ENCODE data around the gene DNAH14. TPM values are rescaled to one million over a fixed set of nuclear protein-coding genes. Genes with fewer than 3 reads are reported as not detected.

The DNAH14 gene
- total and polyA plus RNA-seq, 9 of the 15 experiments (the other 6 are each of a cell fraction or from before 2014, with no cell fraction given) = 58.4 to 142 (median 98.4) TPM

DNA sequence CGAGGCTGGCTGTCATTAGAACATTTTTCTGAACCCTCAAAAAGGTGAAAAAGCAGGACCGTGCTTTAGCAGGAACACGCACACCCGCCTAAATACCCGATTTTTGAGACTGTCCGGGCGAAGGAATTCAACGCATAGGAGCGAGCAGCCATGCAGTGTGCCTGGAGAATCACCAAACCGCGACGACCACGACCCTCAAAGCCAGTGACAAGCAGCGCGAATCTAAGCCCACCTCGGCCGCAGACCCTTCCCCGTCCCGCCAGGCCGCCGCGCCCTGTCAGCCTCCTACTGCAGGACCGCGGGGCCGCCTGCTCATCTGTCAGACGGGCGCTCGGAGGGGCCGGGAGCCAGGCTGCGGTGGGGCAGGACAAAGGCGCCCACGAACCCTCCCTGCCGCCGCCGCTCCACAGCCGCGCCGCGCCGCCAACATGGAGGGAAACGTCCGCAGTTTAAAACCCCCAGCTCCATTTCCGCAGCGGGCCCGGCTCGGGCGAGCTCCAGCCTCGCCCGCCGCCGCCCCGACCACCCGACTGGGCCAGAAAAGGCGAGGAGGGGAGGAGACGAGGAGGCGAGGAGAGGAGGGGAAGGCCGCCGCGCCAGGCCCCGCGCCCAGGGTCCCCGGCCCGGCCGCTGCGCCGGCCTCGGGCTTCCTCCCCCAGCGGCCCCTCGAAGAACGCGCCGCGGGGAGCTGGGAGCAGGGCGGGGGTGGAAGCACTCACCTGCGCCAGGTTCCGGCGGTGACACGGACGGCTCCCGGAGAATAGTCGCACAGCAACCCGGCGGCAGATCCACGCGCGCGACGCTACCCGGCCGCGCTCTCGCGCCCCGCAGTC is 498.0 kb downstream of the DNAH14 start, which contains the start of gene LBR (continued):
- no peak for TF ChIP-seq REST (IDR thresholded peaks at IDR 0.05; ENCODE audit: borderline replicate concordance)
- 0 out of 2 replicates have a peak, but pooled peaks have one; percentile 50 for TF ChIP-seq REST (CRISPR knock-in tag; IDR thresholded peaks at IDR 0.05; ENCODE audit: low read depth)
- TF ChIP-seq LEF1 (IDR thresholded peaks at IDR 0.05) = no peak
- peak; percentile 77; the same call in 1 of the 2 replicates for TF ChIP-seq ILF3 (IDR thresholded peaks at IDR 0.05; ENCODE audit: borderline replicate concordance)
- TF ChIP-seq ETS2 (tag; IDR thresholded peaks at IDR 0.05; ENCODE audit: borderline replicate concordance, poor library complexity, severe bottlenecking) = no peak
- no peak for TF ChIP-seq PTBP1 (IDR thresholded peaks at IDR 0.05; ENCODE audit: low read depth, low read length)
- TF ChIP-seq KLF16 (IDR thresholded peaks at IDR 0.05) = no peak
- TF ChIP-seq ATF3 (IDR thresholded peaks at IDR 0.05) = no peak
- TF ChIP-seq ATF3 (CRISPR knock-in tag; conservative IDR thresholded peaks at IDR 0.05) = peak; percentile 56; the same call in 1 of the 2 replicates
- TF ChIP-seq, protein P1, sequence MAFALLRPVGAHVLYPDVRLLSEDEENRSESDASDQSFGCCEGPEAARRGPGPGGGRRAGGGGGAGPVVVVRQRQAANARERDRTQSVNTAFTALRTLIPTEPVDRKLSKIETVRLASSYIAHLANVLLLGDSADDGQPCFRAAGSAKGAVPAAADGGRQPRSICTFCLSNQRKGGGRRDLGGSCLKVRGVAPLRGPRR (CRISPR knock-in tag; IDR thresholded peaks at IDR 0.05) = 0 out of 2 replicates have a peak, but pooled peaks have one; percentile 26
- peak in 1 of 2 experiments; percentile 42; a peak in 1 of 4 replicates for TF ChIP-seq MAZ (CRISPR knock-in tag; conservative IDR thresholded peaks at IDR 0.05 in 1 of 2, IDR thresholded peaks at IDR 0.05 in 1 of 2)
- TF ChIP-seq HDAC8 (tag; IDR thresholded peaks at IDR 0.05) = no peak
- TF ChIP-seq DMBX1 (CRISPR knock-in tag; IDR thresholded peaks at IDR 0.05; ENCODE audit: borderline replicate concordance) = no peak
- TF ChIP-seq, protein P2, sequence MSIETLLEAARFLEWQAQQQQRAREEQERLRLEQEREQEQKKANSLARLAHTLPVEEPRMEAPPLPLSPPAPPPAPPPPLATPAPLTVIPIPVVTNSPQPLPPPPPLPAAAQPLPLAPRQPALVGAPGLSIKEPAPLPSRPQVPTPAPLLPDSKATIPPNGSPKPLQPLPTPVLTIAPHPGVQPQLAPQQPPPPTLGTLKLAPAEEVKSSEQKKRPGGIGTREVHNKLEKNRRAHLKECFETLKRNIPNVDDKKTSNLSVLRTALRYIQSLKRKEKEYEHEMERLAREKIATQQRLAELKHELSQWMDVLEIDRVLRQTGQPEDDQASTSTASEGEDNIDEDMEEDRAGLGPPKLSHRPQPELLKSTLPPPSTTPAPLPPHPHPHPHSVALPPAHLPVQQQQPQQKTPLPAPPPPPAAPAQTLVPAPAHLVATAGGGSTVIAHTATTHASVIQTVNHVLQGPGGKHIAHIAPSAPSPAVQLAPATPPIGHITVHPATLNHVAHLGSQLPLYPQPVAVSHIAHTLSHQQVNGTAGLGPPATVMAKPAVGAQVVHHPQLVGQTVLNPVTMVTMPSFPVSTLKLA (conservative IDR thresholded peaks at IDR 0.05) = peak; percentile 3 to 22; a peak in 1 of 4 replicates

Data from K562 (cell line).